OCI-LY7 (cell line): ENCODE results near the gene RAB35. TPM values are rescaled to one million over a fixed set of nuclear protein-coding genes. Genes with fewer than 3 reads are reported as not detected.

ENCODE experiments used
- BruUV-seq: library from RNA; stranded (reverse); fragments of 400-500 nt; replicated peaks from 2 replicates; lab custom pipeline; 2021; lab: Mats Ljungman, UMichigan
- CTCF ChIA-PET: fragments of 300-600 bp; sonication (Branson Sonifier 250); formaldehyde crosslinking; loops from one replicate; lab custom pipeline; 2022; ENCODE audit warnings: antibody characterized with exemption; ENCODE audit not compliant: unreplicated experiment; lab: Charles Lee
- POLR2A ChIA-PET: fragments of 300-600 bp; sonication (Branson Sonifier 250); formaldehyde crosslinking; loops from one replicate; lab custom pipeline; 2022; ENCODE audit warnings: antibody characterized with exemption; lab: Charles Lee
- DNase-seq: peaks from one replicate; pipeline ENCODE4 v3.0.0-alpha.2; 2015; ENCODE audit warnings: low spot score
- H2AFZ ChIP-seq: fragments of 200-600 bp; sonication (generic), shearing (Covaris generic); 2 replicates; pipeline ENCODE4 v1.6.1; 2014; ENCODE audit warnings: mild to moderate bottlenecking, antibody characterized with exemption, low read length, moderate library complexity
- H3K27ac ChIP-seq: fragments of 200-600 bp; sonication (generic); 2 replicates; pipeline ENCODE4 v1.5.1; 2014; ENCODE audit warnings: mixed run types, low read depth, mild to moderate bottlenecking, moderate library complexity, low read length, inconsistent platforms; ENCODE audit not compliant: poor library complexity, severe bottlenecking
- H3K36me3 ChIP-seq: fragments of 200-600 bp; sonication (generic); 2 replicates; pipeline ENCODE4 v1.6.1; 2014; ENCODE audit warnings: mild to moderate bottlenecking, antibody characterized with exemption, low read length, moderate library complexity, mixed read lengths; ENCODE audit not compliant: insufficient read depth
- H3K4me1 ChIP-seq: fragments of 200-600 bp; sonication (generic); 2 replicates; pipeline ENCODE4 v1.5.1; 2014; ENCODE audit warnings: mild to moderate bottlenecking, low read length; ENCODE audit not compliant: insufficient read depth, poor library complexity, severe bottlenecking
- H3K4me2 ChIP-seq: fragments of 200-600 bp; sonication (generic); 2 replicates; pipeline ENCODE4 v1.6.1; 2014; ENCODE audit warnings: mild to moderate bottlenecking, low read length
- H3K4me3 ChIP-seq: fragments of 200-600 bp; sonication (generic); 2 replicates; pipeline ENCODE4 v1.5.1; 2014; ENCODE audit warnings: mild to moderate bottlenecking, low read depth, low read length; ENCODE audit not compliant: poor library complexity, severe bottlenecking
- H3K79me2 ChIP-seq: fragments of 200-600 bp; sonication (generic); 2 replicates; pipeline ENCODE4 v1.6.1; 2016; ENCODE audit warnings: low read depth, mild to moderate bottlenecking, low read length, moderate library complexity, mixed read lengths; ENCODE audit not compliant: insufficient read depth
- H3K9me2 ChIP-seq: fragments of 200-600 bp; sonication (generic); 2 replicates; pipeline ENCODE4 v1.6.1; 2016; ENCODE audit warnings: mild to moderate bottlenecking, low read length, mixed read lengths; ENCODE audit not compliant: insufficient read depth
- H3K9me3 ChIP-seq: fragments of 200-600 bp; sonication (generic); 2 replicates; pipeline ENCODE4 v1.6.1; 2014; ENCODE audit warnings: mild to moderate bottlenecking, mixed run types, low read length, mixed read lengths
- H4K20me1 ChIP-seq: fragments of 200-600 bp; sonication (generic); 2 replicates; pipeline ENCODE4 v1.6.1; 2014; ENCODE audit warnings: mild to moderate bottlenecking, antibody characterized with exemption, low read length, moderate library complexity, mixed read lengths; ENCODE audit not compliant: insufficient read depth
- CTCF ChIP-seq: fragments of 200-600 bp; sonication (generic); conservative IDR thresholded peaks from 2 replicates; pipeline ENCODE4 v1.5.1; 2014; ENCODE audit warnings: mild to moderate bottlenecking, antibody characterized with exemption, low read length, moderate library complexity, mixed read lengths
- EZH2phosphoT487 ChIP-seq: fragments of 200-600 bp; sonication (generic); IDR thresholded peaks from 2 replicates; pipeline ENCODE4 v1.6.1; 2018; ENCODE audit warnings: low read depth, borderline replicate concordance, mild to moderate bottlenecking, mixed run types, antibody characterized with exemption, low read length, moderate library complexity, mixed read lengths
- intact Hi-C: fragments of 100-400 bp; cut with micrococcal nuclease; formaldehyde crosslinking; loops from one replicate; pipeline ENCODE4 v1.10.0; 2022; ENCODE audit not compliant: unreplicated experiment
- total RNA-seq, 2 experiments: library from RNA; depleted of rRNA in 1 of 2; stranded (reverse); fragments of >200 nt in 1 of 2; shearing (Covaris generic) in 1 of 2; gene quantifications; 2 replicates each; pipeline ENCODE4 v1.2.3, GENCODE V29; 2014 to 2022

The RAB35 gene
- total RNA-seq, 2 experiments from 2014 or later: 42.2 to 85.9 TPM

GRCh38 chr12:120140603-120141002, 24.1 kb upstream of the RAB35 start:
- intact Hi-C loops: no loop called here
- Histone ChIP-seq H2AFZ (no peak overlapping the region), H3K27ac (no peak overlapping the region), H3K4me2 (no peak overlapping the region), H3K4me1 (no peaks in the 10 kb centered on the region), H3K9me3 (no peaks in the 10 kb centered on the region), H3K9me2 (no peaks in the 10 kb centered on the region), H4K20me1 (no peaks in the 10 kb centered on the region), H3K4me3 (no peak overlapping the region), H3K36me3 (peaks cover 100% of the 10 kb centered on the region), H3K79me2 (no peaks in the 10 kb centered on the region)
- no TSS peak for BruUV-seq
- DNase-seq: no peak
- TF ChIP-seq CTCF (no peak), EZH2phosphoT487 (no peak)
- POLR2A ChIA-PET: no interaction called here
- CTCF ChIA-PET: no interaction called here

- Histone ChIP-seq H3K9me3 (no peaks in the 10 kb centered on the region), H4K20me1 (no peaks in the 10 kb centered on the region), H3K36me3 (peaks cover 100% of the 10 kb centered on the region), H3K79me2 (no peaks in the 10 kb centered on the region), H3K4me1 (no peaks in the 10 kb centered on the region), H3K4me2 (no peak overlapping the region), H3K9me2 (no peaks in the 10 kb centered on the region), H2AFZ (no peak overlapping the region), H3K27ac (no peak overlapping the region), H3K4me3 (no peak overlapping the region)
- ChIA-PET CTCF (no interaction called here), POLR2A (no interaction called here)
- TF ChIP-seq CTCF (no peak), EZH2phosphoT487 (no peak)
- intact Hi-C loops: no loop called here
- no peak for DNase-seq
- no TSS peak for BruUV-seq
Observed at GRCh38 chr12:120139958-120140357, 23.4 kb upstream of the RAB35 start.

GRCh38 chr12:120138366-120138765, 21.8 kb upstream of the RAB35 start:
- TF ChIP-seq EZH2phosphoT487 (no peak), CTCF (no peak)
- POLR2A ChIA-PET: no interaction called here
- intact Hi-C loops: no loop called here

More at GRCh38 chr12:120138366-120138765, 21.8 kb upstream of the RAB35 start:
- Histone ChIP-seq H3K79me2 (no peaks in the 10 kb centered on the region), H3K36me3 (peaks cover 100% of the 10 kb centered on the region), H3K27ac (no peak overlapping the region), H3K4me2 (no peak overlapping the region), H3K9me2 (no peaks in the 10 kb centered on the region), H2AFZ (no peak overlapping the region), H3K4me3 (no peak overlapping the region), H3K9me3 (no peaks in the 10 kb centered on the region), H4K20me1 (no peaks in the 10 kb centered on the region), H3K4me1 (peaks cover 16% of the 10 kb centered on the region)
- DNase-seq: no peak
- CTCF ChIA-PET: no interaction called here
- no TSS peak for BruUV-seq
